GM20000 (cell line): ENCODE results near the gene TFEB.

Experiments
- DNase-seq: peaks from one replicate; pipeline ENCODE4 v3.0.0; 2012; ENCODE audit warnings: low spot score
- TF ChIP-seq, protein P1 (sequence below): IDR thresholded peaks from 2 replicates; pipeline ENCODE4 v1.5.1; 2012; ENCODE audit warnings: mild to moderate bottlenecking, control low read depth; ENCODE audit errors: extremely low read depth, missing control alignments

TFEB gene

DNA sequence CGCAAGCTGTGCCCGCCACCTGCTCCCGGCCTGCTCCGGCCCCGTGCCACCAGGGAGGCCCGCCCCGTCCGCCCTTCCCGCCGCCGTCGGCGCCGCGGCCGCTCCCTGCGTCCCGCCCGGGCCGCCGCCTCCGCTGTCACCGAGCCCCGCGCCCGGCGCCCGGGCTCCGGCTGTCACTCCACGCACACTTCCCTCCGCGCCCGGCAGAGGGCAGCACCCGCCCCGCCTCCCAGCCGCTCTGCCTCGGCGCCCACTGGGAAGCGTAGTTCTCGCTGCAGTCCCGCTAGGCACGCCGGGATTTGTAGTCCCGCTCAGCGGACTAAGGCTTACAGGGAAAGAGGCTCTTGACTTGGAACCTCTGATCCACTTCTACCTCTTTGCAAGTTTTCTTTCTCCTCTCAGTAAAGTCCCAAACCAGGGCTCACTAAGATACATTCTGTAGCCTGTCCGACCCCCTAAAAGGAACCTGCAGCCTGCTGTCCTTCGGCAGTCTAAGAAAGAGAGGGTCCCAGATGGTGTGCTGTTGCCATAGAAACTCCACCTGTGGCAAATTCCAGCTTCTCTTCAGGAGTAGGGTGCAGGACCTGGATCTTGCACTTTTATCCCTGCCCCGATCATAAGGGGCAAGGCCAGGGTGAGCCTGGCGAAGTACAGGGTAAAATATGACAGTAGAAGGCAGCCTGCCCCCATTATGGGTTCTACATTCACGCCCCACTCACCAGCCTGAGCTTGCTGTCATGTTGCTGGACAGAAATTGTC is at the start of gene TFEB:
TSS of gene TFEB (minus strand) at position 182 of the 759 bp plus-strand sequence. CDS start 44,395 bp downstream, outside the sequence.
- DNase-seq: peak; percentile 96
- TF ChIP-seq, protein P1, sequence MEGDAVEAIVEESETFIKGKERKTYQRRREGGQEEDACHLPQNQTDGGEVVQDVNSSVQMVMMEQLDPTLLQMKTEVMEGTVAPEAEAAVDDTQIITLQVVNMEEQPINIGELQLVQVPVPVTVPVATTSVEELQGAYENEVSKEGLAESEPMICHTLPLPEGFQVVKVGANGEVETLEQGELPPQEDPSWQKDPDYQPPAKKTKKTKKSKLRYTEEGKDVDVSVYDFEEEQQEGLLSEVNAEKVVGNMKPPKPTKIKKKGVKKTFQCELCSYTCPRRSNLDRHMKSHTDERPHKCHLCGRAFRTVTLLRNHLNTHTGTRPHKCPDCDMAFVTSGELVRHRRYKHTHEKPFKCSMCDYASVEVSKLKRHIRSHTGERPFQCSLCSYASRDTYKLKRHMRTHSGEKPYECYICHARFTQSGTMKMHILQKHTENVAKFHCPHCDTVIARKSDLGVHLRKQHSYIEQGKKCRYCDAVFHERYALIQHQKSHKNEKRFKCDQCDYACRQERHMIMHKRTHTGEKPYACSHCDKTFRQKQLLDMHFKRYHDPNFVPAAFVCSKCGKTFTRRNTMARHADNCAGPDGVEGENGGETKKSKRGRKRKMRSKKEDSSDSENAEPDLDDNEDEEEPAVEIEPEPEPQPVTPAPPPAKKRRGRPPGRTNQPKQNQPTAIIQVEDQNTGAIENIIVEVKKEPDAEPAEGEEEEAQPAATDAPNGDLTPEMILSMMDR: peak; percentile 95

DNA sequence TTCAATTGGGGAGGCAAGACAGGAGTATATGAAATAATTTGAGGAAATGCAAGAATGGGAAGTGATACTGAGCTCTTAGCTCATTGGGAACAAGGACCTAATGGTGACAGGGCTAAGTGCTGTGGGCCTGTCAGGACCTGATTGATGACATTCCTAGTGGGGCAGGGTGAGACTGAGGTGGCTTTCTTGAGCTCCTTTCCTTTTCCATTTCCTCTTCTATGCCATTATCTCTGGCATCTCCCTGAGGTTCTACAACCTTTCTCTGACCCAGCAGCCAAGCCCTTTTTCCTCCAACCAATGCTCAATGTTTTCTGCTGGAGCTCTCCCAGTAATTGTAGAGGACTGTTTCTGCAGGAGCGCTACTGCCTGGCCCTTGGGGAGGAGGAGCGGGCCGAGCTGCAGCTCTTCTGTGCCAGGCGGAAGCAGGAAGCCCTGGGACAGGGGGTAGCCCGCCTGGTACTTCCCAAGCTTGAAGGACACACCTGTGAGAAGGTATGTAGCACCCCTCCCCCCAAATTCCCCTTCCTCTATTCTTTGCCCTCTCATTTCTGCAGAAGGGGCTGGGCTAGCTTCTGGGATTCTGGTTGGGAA is 49.3 kb upstream of the TFEB start:
- TF ChIP-seq, protein P1: no peak
- no peak for DNase-seq

DNA sequence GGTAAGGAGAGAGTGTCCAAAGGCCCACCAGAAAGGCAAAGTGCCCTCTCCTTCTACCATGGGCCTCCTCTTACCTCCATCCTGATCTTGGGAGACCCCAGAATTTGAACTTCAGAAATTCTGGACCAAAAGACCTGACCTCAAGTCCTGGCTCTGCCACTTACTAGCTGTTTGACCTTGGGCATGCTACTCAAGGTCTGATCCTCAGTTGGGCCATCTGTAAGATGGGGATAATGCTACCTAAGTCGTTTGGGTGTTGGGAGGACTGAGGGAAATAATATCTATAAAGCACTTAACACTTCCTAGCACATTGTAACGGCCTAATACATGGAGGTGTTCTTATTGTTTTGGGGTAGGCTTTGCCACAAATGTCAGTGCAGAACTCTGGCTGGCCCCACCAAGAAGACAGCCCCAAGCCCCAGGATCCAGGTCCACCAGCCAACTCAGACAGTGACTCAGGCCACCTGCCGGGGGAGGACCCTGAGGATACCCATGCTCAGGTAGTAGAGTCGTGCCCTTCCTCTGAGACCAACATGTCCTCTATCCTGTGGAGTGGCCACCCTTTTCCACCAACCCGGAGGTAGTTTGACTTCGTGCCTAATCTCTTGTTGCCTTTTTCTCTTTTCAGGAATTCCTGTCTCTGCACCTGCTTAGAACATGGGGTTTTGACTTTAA is 47.8 kb upstream of the TFEB start:
- TF ChIP-seq, protein P1: no peak

DNA sequence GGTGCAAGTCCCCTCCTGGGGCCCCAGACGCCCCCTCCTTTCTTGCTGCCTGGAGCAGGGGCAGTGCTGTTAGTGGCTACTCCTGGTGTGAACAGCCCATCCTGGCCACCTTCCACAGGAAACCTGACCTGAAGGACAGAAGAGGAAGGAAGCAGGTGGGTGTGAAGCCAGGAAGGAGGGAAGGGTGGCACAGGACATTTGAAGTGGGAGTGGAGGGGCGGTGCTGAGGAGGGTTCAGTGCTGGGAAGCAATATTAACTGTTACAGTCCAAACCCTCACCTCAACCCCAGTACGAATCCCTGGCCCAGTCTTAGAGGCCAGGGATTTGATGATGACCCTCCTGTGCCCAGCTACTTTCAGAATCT is 45.9 kb upstream of the TFEB start:
- TF ChIP-seq, protein P1: no peak
- no peak for DNase-seq

More for the DNA sequence above, 47.8 kb upstream of the TFEB start:
- DNase-seq: no peak

DNA sequence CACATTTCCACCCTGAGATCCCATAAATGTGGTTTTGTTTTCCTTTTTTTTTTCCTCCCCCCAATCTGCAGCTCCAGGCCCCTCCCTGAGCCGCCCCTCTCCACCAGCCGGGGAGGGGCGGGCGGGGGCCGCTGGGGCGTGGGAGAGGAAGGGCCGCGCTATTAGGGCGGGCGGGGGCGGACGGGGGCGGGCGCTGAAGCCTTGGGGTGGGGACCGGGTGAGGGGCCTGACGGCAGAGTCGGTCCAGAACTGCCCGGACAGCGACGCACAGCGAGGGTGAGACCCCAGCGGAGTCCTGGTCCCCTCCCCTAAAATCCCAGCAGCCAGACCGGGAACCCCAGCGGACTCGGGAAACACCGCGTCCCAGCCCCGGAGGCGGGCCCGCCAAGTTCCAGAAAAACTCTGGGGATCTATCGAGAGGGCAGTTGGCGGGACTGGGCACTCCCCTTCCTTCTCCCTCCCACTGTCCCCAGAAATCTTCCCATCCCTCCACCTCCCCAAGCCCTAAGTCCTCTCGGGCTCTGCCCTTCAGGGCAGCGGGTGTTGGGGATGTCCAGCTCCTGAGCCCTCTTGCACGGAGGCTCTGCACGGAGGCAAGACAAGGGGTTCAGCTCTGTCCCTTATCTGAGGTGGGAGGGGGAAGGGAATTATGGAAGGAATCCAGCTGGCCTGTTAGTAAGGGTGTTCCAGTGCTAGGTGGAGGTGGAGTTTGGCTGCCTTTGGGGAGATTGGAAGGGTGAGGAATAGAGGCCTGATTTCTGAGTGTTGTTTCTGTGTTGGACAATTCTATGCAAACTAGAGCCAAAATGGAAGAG is 45.4 kb upstream of the TFEB start, which contains the start of gene PRICKLE4:
TSS of gene PRICKLE4 (plus strand) at position 232 of the 815 bp plus-strand sequence. CDS start 2,692 bp downstream, outside the sequence.
- DNase-seq: peak; percentile 39
- TF ChIP-seq, protein P1: no peak

DNA sequence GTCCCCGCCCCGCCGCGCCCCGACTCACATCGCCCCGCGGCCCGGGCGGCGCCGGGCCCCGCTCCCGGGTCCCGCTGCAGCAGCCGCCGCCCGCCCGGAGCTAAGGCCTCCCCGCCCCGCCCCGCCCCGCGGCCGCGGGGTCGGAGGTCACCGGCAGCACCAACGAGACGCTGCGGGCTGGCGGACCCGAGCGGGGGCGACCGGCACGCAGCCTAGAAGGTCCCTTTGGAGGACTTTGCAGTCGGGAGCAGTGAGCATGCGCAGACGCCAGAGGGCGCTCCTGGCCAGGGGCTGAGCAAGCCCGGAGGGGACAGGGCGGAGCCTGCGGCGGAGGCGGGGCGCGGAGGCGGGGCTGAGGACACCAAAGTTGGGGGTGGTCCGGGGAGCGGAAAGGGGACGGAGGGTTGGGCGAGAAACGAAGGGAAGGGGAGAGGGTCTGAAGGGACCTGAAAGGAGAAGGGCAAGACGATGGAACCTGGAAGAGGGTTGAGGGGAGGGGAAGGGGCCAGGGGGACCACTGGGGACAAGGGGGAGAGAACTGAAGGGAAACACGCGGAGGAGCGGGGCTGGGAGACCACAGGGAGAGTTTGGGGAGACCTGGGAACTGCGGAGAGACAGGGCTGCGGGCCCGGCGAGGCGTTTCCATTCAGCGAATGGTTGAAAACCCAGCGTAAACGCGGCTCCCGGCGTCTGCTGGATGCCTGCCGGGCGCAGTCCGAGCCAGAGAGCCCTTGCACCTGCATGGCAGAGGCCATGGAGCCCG is 44.6 kb upstream of the TFEB start, which contains the start of gene FRS3:
TSS of gene FRS3 (minus strand) at position 113 of the 763 bp plus-strand sequence. CDS start 2,913 bp downstream, outside the sequence.
- peak; percentile 99 for DNase-seq
- TF ChIP-seq, protein P1: peak; percentile 96
